Naive B cell (primary cell): Measurements from ENCODE around the gene CARS2. TPM values are rescaled to one million over a fixed set of nuclear protein-coding genes. Genes with fewer than 3 reads are reported as not detected.
"Not testable (repeated sequence)": the region's sequence is repeated elsewhere in the genome, so short reads cannot be mapped to it uniquely, and the experiment has no call there.

Experiments used
- ATAC-seq, 2 donors: fragments of 150-1000 bp; cut with Tn5 transposase; 2 replicates each; pipeline ENCODE4 v1.10.0; 2021; ENCODE audit warnings: low read depth in 2 of 2, mild to moderate bottlenecking in 2 of 2, moderate library complexity in 2 of 2
- DNase-seq: peaks from one replicate; pipeline ENCODE4 v3.0.0; 2022
- H3K27ac Mint-ChIP-seq, 6 donors: one replicate each; pipeline ENCODE4 v1.8.0; 2020 to 2022; ENCODE audit warnings: mild to moderate bottlenecking in 6 of 6, mixed read lengths in 6 of 6, moderate library complexity in 5 of 6, inconsistent platforms in 2 of 6
- H3K27me3 Mint-ChIP-seq, 3 donors: one replicate each; pipeline ENCODE4 v1.8.0; 2021 to 2022; ENCODE audit warnings: mixed read lengths in 3 of 3, mild to moderate bottlenecking in 1 of 3
- H3K36me3 Mint-ChIP-seq, 2 donors: one replicate each; pipeline ENCODE4 v1.8.0; 2020 to 2022; ENCODE audit warnings: mixed read lengths in 2 of 2, inconsistent platforms in 1 of 2, mild to moderate bottlenecking in 1 of 2
- H3K4me1 Mint-ChIP-seq, 3 donors: one replicate each; pipeline ENCODE4 v1.8.0; 2020 to 2022; ENCODE audit warnings: mixed read lengths in 3 of 3, inconsistent platforms in 1 of 3, mild to moderate bottlenecking in 1 of 3, moderate library complexity in 1 of 3
- H3K4me3 Mint-ChIP-seq, 8 donors: one replicate each; pipeline ENCODE4 v1.8.0; 2020 to 2022; ENCODE audit warnings: mild to moderate bottlenecking in 8 of 8, mixed read lengths in 8 of 8, moderate library complexity in 8 of 8, inconsistent platforms in 2 of 8
- H3K9me3 Mint-ChIP-seq, 7 donors: one replicate each; pipeline ENCODE4 v1.8.0; 2020 to 2022; ENCODE audit warnings: mixed read lengths in 7 of 7, mild to moderate bottlenecking in 5 of 7, inconsistent platforms in 2 of 7, moderate library complexity in 1 of 7
- polyA plus RNA-seq, 6 donors: library from polyadenylated mRNA; unstranded; fragments of 300-500 nt; fragmentation: Illumina TruSeq; gene quantifications; one replicate each; pipeline ENCODE4 v1.2.3, GENCODE V29; 2021; ENCODE audit warnings: low read depth in 6 of 6

Gene CARS2, protein sequence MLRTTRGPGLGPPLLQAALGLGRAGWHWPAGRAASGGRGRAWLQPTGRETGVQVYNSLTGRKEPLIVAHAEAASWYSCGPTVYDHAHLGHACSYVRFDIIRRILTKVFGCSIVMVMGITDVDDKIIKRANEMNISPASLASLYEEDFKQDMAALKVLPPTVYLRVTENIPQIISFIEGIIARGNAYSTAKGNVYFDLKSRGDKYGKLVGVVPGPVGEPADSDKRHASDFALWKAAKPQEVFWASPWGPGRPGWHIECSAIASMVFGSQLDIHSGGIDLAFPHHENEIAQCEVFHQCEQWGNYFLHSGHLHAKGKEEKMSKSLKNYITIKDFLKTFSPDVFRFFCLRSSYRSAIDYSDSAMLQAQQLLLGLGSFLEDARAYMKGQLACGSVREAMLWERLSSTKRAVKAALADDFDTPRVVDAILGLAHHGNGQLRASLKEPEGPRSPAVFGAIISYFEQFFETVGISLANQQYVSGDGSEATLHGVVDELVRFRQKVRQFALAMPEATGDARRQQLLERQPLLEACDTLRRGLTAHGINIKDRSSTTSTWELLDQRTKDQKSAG
- 10 to 100 TPM; 44.4 to 69.8 (median 52.9) TPM for polyA plus RNA-seq

DNA sequence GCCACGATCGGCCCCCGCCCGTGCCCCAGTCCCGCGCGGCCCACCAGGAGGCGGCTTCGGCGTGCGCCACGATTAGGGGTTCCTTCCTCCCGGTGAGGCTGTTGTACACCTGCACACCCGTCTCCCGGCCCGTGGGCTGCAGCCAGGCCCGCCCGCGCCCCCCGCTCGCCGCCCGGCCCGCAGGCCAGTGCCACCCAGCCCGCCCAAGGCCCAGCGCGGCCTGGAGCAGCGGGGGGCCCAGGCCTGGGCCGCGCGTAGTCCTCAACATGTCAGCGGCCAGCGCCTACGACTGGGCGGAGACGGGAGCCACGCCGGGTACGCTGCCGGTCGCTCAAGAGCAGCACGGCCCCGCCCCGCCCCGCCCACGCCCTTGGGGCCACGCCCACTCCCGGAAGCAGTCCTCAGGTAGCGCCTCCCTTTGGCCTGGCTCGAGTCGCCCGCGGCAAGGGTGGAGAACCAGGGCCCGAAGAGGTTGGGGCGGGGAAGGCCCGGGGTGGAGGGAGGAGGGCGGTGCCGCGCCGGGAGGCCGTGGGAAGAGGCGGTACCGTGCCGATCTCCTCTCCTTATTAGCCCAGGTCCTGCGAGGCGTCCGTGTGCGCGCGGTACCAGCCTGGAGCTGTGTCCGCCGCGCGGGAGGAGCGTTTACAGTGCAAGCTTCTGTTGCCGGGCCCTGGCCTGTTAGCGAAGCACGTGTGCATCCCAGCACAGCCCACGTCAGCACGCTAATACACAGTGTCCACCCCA, at the start of gene CARS2:
Gene CARS2 (minus strand): TSS at position 291 of the 744 bp plus-strand sequence. CDS start 23 bp downstream, at position 268.
- Mint-ChIP-seq H3K27ac (peak within 1 kb of the TSS; percentile 58 to 96 (median 93)), H3K4me1 (peaks cover 31 to 48% (median 37%) of the 10 kb centered on the region in 3 donors)

DNA sequence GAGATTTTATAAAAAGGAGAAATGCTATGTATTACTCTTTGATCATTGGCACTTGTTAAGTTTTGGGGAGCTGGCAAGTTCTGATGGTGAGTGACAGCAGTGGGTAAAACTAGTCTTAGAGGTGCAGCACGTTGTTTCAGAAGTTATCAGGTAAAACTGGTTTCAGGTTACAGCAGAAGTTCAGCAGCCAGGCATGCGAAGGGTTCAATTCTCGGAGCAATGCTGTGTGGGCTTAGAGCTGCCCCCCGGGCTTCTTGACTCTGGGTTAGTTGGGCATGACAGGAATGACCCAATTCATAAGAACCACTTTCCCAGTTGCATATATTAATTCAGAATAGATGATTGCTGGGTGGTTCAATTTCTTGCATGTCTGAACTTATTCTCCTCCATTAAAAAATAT, 42.4 kb upstream of the CARS2 start:
- ATAC-seq (no peak), DNase-seq (no peak)
- Mint-ChIP-seq H3K27ac (no peak overlapping the region), H3K36me3 (peaks cover 14 to 28% of the 10 kb centered on the region in 2 donors), H3K4me1 (no peaks in the 10 kb centered on the region), H3K27me3 (no peaks in the 10 kb centered on the region), H3K4me3 (no peak overlapping the region), H3K9me3 (peaks cover 8 to 25% (median 13%) of the 10 kb centered on the region in 7 donors)

More for the DNA sequence above, at the start of gene CARS2:
- no peaks in the 10 kb centered on the region for H3K27me3 Mint-ChIP-seq
- ATAC-seq = peak; percentile 85 to 87
- peak; percentile 82 for DNase-seq
- H3K9me3 Mint-ChIP-seq = no peaks in the 10 kb centered on the region
- peak within 1 kb of the TSS; percentile 86 to 95 (median 94) for H3K4me3 Mint-ChIP-seq
- H3K36me3 Mint-ChIP-seq = peaks cover 4 to 7% of the 10 kb centered on the region in 2 donors

DNA sequence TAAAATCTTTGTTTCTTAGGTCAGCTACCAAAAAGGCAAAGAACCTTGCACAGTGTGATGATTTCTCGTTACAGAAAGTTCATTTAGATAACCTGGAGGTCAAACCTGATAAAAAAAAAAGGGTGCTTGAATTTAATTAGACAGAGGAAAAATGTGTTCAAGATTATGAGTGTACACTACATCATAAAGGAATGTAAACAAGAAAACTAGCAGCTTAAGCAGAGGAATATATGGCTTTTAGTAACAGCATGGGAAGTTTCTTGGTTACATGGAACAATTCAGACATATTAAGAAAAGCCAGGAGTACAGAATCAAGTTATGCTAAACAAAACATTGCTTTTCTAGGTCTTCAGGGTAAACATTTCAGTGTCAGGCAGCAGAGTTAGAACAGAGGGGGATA, 40.5 kb upstream of the CARS2 start:
- ATAC-seq (no peak), DNase-seq (no peak)
- H3K27ac Mint-ChIP-seq = peak overlapping the region in 2 of 6 donors; percentile 2 to 4
- peaks cover 11 to 33% (median 19%) of the 10 kb centered on the region in 7 donors for H3K9me3 Mint-ChIP-seq
- H3K4me3 Mint-ChIP-seq = no peak overlapping the region
- H3K4me1 Mint-ChIP-seq = no peaks in the 10 kb centered on the region
- no peaks in the 10 kb centered on the region for H3K27me3 Mint-ChIP-seq
- peaks cover 13 to 27% of the 10 kb centered on the region in 2 donors for H3K36me3 Mint-ChIP-seq

DNA sequence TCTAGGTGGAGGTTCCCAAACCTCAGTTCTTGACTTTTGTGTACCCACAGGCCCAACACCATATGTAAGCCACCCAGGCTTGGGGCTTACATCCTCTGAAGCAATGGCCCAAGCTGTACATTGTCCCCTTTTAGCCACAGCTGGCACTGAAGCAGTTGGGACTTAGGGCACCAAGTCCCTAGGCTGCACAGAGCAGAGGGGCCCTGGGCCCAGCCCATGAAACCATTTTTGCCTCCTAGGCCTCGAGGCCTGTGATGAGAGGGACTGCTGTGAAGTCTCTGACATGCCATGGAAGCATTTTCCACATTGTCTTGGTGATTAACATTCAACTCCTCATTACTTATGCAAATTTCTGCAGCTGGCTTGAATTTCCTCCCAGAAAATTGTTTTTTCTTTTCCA, 37.8 kb upstream of the CARS2 start:
- Mint-ChIP-seq H3K9me3 (peaks cover 11 to 34% (median 20%) of the 10 kb centered on the region in 7 donors), H3K27ac (no peak overlapping the region), H3K4me3 (no peak overlapping the region), H3K27me3 (no peaks in the 10 kb centered on the region), H3K36me3 (peaks cover 5 to 19% of the 10 kb centered on the region in 2 donors), H3K4me1 (no peaks in the 10 kb centered on the region)
- ATAC-seq = no peak
- DNase-seq = no peak

DNA sequence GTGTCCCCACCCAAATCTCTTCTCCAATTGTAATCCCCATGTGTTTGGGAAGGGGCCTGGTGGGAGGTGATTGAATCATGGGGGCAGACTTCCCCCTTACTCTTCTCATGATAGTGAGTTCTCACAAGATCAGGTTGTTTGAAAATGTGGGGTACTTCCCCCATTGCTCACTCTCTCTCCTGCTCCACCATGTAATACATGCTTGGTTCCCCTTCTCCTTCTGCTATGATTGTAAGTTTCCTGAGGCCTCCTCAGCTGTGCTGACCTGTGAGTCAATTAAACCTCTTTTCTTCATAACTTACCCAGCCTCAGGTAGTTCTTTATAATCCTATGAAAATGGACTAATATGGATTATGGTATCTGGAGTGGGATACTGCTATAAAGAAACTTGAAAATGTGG, 31.6 kb upstream of the CARS2 start:
- DNase-seq (no peak), ATAC-seq (no peak)
- H3K4me3 Mint-ChIP-seq = no peak overlapping the region
- H3K27me3 Mint-ChIP-seq = no peaks in the 10 kb centered on the region
- peaks cover 6 to 19% (median 9%) of the 10 kb centered on the region in 7 donors for H3K9me3 Mint-ChIP-seq
- peaks cover 4 to 8% of the 10 kb centered on the region in 2 donors for H3K36me3 Mint-ChIP-seq
- peaks cover 0 to 7% (median 0%) of the 10 kb centered on the region in 3 donors for H3K4me1 Mint-ChIP-seq
- peak overlapping the region in 2 of 6 donors; percentile 42 to 91 for H3K27ac Mint-ChIP-seq

DNA sequence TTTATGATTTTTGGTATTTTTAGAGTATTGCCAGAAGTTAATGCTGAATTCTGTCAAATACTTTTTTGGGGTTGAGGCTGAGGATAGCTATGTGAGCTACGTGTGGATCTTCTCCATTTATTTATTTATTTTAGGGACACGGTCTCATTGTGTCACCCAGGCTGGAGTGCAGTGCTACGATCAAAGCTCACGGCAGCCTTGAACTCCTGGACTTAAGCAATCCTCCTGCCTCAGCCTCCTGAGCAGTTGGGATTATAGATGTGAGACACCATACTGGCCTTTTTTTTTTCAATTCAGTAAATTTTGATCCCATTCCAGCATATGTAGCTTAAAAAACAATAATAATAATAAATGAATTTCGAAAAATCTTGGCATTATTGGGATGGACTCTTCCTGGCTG, 28.6 kb upstream of the CARS2 start:
- Mint-ChIP-seq H3K36me3 (peaks cover 4 to 8% of the 10 kb centered on the region in 2 donors), H3K4me1 (peaks cover 10 to 13% (median 12%) of the 10 kb centered on the region in 3 donors), H3K27me3 (no peaks in the 10 kb centered on the region), H3K9me3 (peaks cover 4 to 15% (median 8%) of the 10 kb centered on the region in 7 donors), H3K27ac (no peak overlapping the region), H3K4me3 (no peak overlapping the region)
- ATAC-seq (no peak), DNase-seq (no peak)

DNA sequence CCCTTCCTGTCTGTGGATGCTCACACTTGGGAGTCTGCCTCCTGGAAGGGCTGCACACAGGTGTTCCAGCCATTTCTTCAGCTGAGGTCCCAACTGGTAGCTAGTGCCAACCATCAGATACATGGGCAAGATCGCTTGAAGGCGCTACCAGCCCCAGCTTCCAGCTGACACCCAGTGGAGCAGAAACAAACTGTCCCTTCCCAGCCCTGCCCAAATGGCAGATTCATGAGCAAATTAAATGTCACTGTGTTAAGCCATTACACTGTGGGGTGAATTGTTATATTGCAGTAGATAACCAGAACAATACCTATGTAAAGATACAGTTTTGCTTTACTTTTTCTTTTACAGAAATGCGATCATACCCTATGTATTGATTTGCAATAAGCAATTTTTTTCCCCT, 25.2 kb upstream of the CARS2 start:
- DNase-seq (no peak), ATAC-seq (no peak)
- H3K27me3 Mint-ChIP-seq = no peaks in the 10 kb centered on the region
- no peak overlapping the region for H3K4me3 Mint-ChIP-seq
- no peaks in the 10 kb centered on the region for H3K9me3 Mint-ChIP-seq
- peaks cover 24 to 36% (median 28%) of the 10 kb centered on the region in 3 donors for H3K4me1 Mint-ChIP-seq
- H3K27ac Mint-ChIP-seq = peak overlapping the region in 1 of 6 donors; percentile 32
- peaks cover 0 to 4% of the 10 kb centered on the region in 2 donors for H3K36me3 Mint-ChIP-seq

DNA sequence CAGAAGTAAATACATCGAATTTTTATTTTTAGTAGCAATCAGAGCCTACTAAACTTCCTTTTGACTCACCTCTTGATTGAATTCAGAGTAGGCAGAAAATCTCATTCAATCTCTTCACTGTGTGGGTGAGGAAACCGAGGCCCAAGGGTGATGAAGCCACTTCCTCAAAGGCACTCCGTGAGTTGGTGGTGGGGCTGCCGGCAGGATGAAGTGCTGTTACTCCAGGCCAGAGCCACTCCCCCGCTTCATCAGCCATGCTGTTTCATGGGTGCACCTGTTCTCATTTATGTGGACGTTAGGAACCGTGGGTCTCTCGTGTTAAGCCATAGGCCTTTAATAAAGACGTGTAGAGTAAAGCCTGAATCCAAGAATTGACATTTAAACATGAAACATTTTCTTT, 20.8 kb upstream of the CARS2 start:
- peaks cover 21 to 46% (median 28%) of the 10 kb centered on the region in 3 donors for H3K4me1 Mint-ChIP-seq
- H3K9me3 Mint-ChIP-seq = no peaks in the 10 kb centered on the region
- peak overlapping the region in 4 of 6 donors; percentile 41 to 78 (median 72) for H3K27ac Mint-ChIP-seq
- no peak overlapping the region for H3K4me3 Mint-ChIP-seq
- H3K27me3 Mint-ChIP-seq = no peaks in the 10 kb centered on the region
- DNase-seq (no peak), ATAC-seq (peak in 1 of 2 donors; percentile 36)
- no peaks in the 10 kb centered on the region for H3K36me3 Mint-ChIP-seq

DNA sequence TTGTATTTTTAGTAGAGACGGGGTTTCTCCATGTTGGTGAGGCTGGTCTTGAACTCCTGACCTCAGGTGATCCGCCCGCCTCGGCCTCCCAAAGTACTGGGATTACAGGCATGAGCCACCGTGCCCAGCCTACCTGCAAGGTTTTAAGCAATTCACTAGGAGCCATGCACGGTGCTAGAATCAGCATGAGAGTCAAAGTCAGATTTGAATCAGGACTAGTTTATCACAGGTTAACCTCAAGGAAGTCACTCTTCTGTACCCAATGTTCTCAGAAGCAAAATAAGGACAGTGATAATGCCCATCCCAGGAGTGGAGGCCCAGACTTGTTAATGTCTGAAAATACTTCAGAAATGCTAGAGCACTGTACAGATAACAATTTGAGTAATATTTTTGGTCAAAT, 20.2 kb upstream of the CARS2 start:
- H3K9me3 Mint-ChIP-seq, H3K4me3 Mint-ChIP-seq, H3K36me3 Mint-ChIP-seq, DNase-seq, ATAC-seq, H3K27me3 Mint-ChIP-seq: not testable (repeated sequence)
- Mint-ChIP-seq H3K27ac (peak overlapping the region in 1 of 6 donors; percentile 78), H3K4me1 (peaks cover 21 to 45% (median 27%) of the 10 kb centered on the region in 3 donors)

DNA sequence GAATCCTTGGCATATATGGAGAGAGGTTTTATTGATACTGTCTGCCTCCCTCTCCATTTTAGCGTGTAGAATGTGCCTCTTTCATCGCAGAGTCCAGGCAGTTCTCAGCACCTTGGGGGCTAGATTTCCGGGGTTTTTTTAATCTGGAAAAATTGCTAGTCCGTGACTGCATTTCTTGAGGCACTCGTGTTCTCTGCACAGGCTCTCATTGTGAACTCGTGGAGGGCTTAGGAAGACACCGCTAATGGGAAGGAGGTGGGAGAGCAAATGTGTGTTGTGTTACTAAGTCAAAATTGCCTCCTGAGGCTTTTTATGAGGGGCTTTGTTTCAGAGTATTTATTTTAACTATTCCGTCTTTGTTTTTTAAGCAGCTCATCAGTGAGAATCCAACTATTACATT, 17.7 kb upstream of the CARS2 start:
- peak overlapping the region in 4 of 6 donors; percentile 18 to 66 (median 32) for H3K27ac Mint-ChIP-seq
- no peaks in the 10 kb centered on the region for H3K27me3 Mint-ChIP-seq
- no peaks in the 10 kb centered on the region for H3K9me3 Mint-ChIP-seq
- H3K4me1 Mint-ChIP-seq = peaks cover 15 to 32% (median 19%) of the 10 kb centered on the region in 3 donors
- DNase-seq (no peak), ATAC-seq (no peak)
- no peak overlapping the region for H3K4me3 Mint-ChIP-seq
- H3K36me3 Mint-ChIP-seq = peaks cover 0 to 8% of the 10 kb centered on the region in 2 donors

DNA sequence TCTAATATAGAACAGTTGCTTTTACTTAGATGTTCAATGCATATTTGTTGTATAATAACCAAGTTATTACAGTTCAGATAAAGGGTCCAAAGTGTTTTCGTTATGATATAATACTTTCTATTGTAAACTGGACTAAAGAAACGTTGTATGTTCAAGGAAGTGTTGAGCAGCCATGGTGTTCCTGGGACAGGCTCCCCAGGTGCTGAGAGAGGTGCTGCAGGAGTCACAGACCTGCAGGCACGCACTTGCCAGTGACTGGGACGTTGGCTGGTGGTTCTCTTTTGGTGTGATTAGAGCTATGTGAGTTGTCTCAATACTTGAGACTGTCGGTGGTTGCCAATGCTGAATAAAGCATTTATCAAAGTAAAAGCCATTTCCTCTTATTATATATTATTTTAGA, 17.1 kb upstream of the CARS2 start:
- ATAC-seq = no peak
- Mint-ChIP-seq H3K36me3 (peaks cover 0 to 8% of the 10 kb centered on the region in 2 donors), H3K27ac (peak overlapping the region in 3 of 6 donors; percentile 30 to 47 (median 34)), H3K9me3 (no peaks in the 10 kb centered on the region), H3K4me3 (no peak overlapping the region), H3K27me3 (no peaks in the 10 kb centered on the region), H3K4me1 (peaks cover 12 to 31% (median 21%) of the 10 kb centered on the region in 3 donors)
- DNase-seq = no peak

DNA sequence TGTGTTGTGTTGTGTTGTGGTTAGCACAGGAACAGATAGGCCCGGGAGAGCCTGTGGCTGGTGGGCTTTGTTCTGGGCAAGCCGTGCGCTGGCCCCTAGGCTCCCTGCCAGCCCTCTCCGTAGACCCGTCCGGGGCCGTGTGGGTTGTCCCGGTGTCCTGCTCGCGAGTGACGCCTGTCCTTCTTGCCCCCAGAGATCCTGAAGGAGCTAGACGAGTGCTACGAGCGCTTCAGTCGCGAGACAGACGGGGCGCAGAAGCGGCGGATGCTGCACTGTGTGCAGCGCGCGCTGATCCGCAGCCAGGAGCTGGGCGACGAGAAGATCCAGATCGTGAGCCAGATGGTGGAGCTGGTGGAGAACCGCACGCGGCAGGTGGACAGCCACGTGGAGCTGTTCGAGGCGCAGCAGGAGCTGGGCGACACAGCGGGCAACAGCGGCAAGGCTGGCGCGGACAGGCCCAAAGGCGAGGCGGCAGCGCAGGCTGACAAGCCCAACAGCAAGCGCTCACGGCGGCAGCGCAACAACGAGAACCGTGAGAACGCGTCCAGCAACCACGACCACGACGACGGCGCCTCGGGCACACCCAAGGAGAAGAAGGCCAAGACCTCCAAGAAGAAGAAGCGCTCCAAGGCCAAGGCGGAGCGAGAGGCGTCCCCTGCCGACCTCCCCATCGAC, 13.3 kb upstream of the CARS2 start:
- H3K27ac Mint-ChIP-seq = peak overlapping the region in 2 of 6 donors; percentile 24 to 83
- no peak for DNase-seq
- no peak for ATAC-seq
- H3K9me3 Mint-ChIP-seq = peaks cover 0 to 2% (median 0%) of the 10 kb centered on the region in 7 donors
- no peaks in the 10 kb centered on the region for H3K27me3 Mint-ChIP-seq
- peaks cover 0 to 8% of the 10 kb centered on the region in 2 donors for H3K36me3 Mint-ChIP-seq
- peaks cover 4 to 36% (median 23%) of the 10 kb centered on the region in 3 donors for H3K4me1 Mint-ChIP-seq
- H3K4me3 Mint-ChIP-seq = no peak overlapping the region

DNA sequence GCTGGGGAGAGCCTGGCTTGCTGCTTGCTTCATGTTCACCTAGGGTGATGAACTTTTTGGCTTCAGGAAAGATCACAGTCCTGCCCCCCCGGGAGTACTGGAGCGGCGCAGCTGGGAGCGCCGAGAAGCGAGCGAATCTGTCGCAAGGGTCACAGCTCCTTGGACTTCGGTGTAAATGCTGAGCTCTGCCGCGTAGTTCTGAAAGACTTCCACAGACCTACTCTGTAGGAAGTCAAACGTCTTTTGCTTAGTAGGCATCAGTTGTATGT, 10.3 kb upstream of the CARS2 start:
- Mint-ChIP-seq H3K27ac (peak overlapping the region in 5 of 6 donors; percentile 28 to 99 (median 81)), H3K9me3 (peaks cover 0 to 2% (median 0%) of the 10 kb centered on the region in 7 donors), H3K27me3 (no peaks in the 10 kb centered on the region), H3K36me3 (peaks cover 0 to 8% of the 10 kb centered on the region in 2 donors), H3K4me3 (peak overlapping the region; percentile 89 to 100 (median 99)), H3K4me1 (peaks cover 14 to 36% (median 34%) of the 10 kb centered on the region in 3 donors)
- DNase-seq (no peak), ATAC-seq (no peak)
